ENCODE data around the gene PTGIS. TPM values are rescaled to one million over a fixed set of nuclear protein-coding genes. Genes with fewer than 3 reads are reported as not detected.

The PTGIS gene
- total RNA-seq, 1 experiment from 2014 or later, result 20.0 TPM

DNA sequence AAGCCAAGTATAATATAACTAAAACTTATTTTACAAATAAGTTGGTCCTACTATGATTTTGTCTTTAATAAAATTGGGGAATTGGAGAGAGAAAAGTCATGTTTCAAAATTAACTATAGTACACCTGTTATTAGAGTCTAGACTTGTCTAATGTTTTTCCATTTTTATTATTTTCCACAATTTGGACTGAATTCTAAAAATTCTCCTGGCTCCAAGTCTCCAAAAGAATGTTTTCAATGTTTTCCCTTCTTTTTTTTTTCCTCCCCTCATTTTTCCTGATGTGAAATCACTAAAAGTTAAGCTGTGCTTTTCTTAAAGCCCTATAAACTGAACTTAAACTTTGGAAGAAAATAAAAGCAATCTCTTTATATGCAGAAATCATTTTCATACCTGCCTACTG lies 11.3 kb downstream of the PTGIS start:
- no peak overlapping the region for H3K4me2 ChIP-seq (ENCODE audit: insufficient read depth, insufficient read length, low read length)
- H3K4ac ChIP-seq (ENCODE audit: low read depth, low read length), result no peak overlapping the region
- H2BK20ac ChIP-seq (ENCODE audit: low read depth, low read length, poor library complexity, severe bottlenecking), result no peak overlapping the region
- no peak overlapping the region for H3K56ac ChIP-seq (ENCODE audit: insufficient read length, low read depth, low read length)
- no peak overlapping the region for H3K9ac ChIP-seq (ENCODE audit: extremely low read depth, insufficient read length, low read length)
- H4K5ac ChIP-seq (ENCODE audit: insufficient read length, low read depth, low read length), result no peak overlapping the region
- H4K91ac ChIP-seq (ENCODE audit: insufficient read length, low read depth, low read length), result no peak overlapping the region
- H4K8ac ChIP-seq (replicated peaks; ENCODE audit: insufficient read length, low read depth, low read length), result no peak overlapping the region
- no peaks in the 10 kb centered on the region for H4K20me1 ChIP-seq (ENCODE audit: control insufficient read depth, insufficient read depth, insufficient read length)
- H3K36me3 Mint-ChIP-seq (ENCODE audit: insufficient read depth in 1 of 3, low read depth in 3 of 3), result peaks cover 15 to 32% (median 16%) of the 10 kb centered on the region in 3 experiments
- no peak overlapping the region for H3K14ac ChIP-seq (ENCODE audit: insufficient read depth, low read length)
- no peak overlapping the region for H2BK120ac ChIP-seq (ENCODE audit: low read depth, low read length, poor library complexity, severe bottlenecking)
- H3K9me3 ChIP-seq (ENCODE audit: control insufficient read depth, low read depth, low read length), result no peaks in the 10 kb centered on the region
- H3K79me2 ChIP-seq (ENCODE audit: insufficient read depth, low read length), result no peaks in the 10 kb centered on the region; the same call in 1 of the 2 replicates
- no peaks in the 10 kb centered on the region for H3K27me3 ChIP-seq (ENCODE audit: insufficient read depth, low read length)
- no peak for DNase-seq
- H2BK15ac ChIP-seq (ENCODE audit: low read depth, low read length), result no peak overlapping the region
- no peak for TF ChIP-seq CTCF (conservative IDR thresholded peaks at IDR 0.05)
- H2AFZ ChIP-seq (ENCODE audit: low read length), result no peak overlapping the region
- H3K9me3 Mint-ChIP-seq, result peaks cover 10 to 20% of the 10 kb centered on the region in 2 experiments; a peak in 4 of 5 replicates
- H3K27me3 Mint-ChIP-seq (ENCODE audit: low read depth), result no peaks in the 10 kb centered on the region
- no peak overlapping the region for H2BK5ac ChIP-seq (ENCODE audit: insufficient read length, low read length)
- no peak overlapping the region for H3K23ac ChIP-seq (ENCODE audit: insufficient read length, low read depth, low read length)
- H3K79me1 ChIP-seq (ENCODE audit: insufficient read depth, low read depth, low read length, poor library complexity, severe bottlenecking), result no peaks in the 10 kb centered on the region
- no peak overlapping the region for H3K27ac ChIP-seq (ENCODE audit: insufficient read length, low read depth, low read length)
- no peak overlapping the region for H2AK5ac ChIP-seq (ENCODE audit: insufficient read length, low read length)
- no peaks in the 10 kb centered on the region for H3K23me2 ChIP-seq (ENCODE audit: insufficient read length, low read depth, low read length, poor library complexity, severe bottlenecking)
- H3K27ac Mint-ChIP-seq, result no peak overlapping the region
- H3K4me1 ChIP-seq (ENCODE audit: insufficient read depth, low read length), result no peaks in the 10 kb centered on the region; the same call in 1 of the 2 replicates
- H3K4me3 Mint-ChIP-seq, result no peak overlapping the region
- H3K4me1 Mint-ChIP-seq, result peaks cover 0 to 19% of the 10 kb centered on the region in 2 experiments; a peak in 3 of 4 replicates
- H2BK12ac ChIP-seq (ENCODE audit: insufficient read length, low read depth, low read length), result no peak overlapping the region
- H3K18ac ChIP-seq (ENCODE audit: insufficient read length, low read depth, low read length), result no peak overlapping the region
- no peak overlapping the region for H3T11ph ChIP-seq (ENCODE audit: low read length)

Data from H9 (cell line).